ENCODE results near the gene SSR1.

DNA sequence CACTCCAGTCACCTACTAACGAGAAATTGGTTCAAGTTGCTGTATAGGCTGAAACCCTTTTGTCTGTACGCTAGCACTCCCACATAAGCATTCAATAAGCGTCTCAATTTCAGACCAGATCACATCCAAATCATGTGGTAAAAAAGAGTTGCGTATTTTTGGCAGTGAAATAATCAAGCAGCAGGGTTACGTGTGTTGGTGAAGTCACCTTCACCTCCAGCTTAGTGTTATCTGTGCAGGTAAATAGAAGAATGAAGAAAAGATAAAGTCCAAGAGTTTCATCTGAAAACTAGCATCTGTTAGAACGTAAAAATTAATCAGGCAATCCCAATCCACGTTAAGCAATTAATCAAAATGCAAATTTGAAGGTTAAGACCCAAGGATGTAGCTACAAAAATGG lies 11.3 kb downstream of the SSR1 start:
- TF ChIP-seq, protein P1, sequence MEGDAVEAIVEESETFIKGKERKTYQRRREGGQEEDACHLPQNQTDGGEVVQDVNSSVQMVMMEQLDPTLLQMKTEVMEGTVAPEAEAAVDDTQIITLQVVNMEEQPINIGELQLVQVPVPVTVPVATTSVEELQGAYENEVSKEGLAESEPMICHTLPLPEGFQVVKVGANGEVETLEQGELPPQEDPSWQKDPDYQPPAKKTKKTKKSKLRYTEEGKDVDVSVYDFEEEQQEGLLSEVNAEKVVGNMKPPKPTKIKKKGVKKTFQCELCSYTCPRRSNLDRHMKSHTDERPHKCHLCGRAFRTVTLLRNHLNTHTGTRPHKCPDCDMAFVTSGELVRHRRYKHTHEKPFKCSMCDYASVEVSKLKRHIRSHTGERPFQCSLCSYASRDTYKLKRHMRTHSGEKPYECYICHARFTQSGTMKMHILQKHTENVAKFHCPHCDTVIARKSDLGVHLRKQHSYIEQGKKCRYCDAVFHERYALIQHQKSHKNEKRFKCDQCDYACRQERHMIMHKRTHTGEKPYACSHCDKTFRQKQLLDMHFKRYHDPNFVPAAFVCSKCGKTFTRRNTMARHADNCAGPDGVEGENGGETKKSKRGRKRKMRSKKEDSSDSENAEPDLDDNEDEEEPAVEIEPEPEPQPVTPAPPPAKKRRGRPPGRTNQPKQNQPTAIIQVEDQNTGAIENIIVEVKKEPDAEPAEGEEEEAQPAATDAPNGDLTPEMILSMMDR (conservative IDR thresholded peaks at IDR 0.05 in 1 of 2, IDR thresholded peaks at IDR 0.05 in 1 of 2; ENCODE audit: extremely low read depth in 1 of 2, insufficient read depth in 1 of 2, low read depth in 1 of 2, low read length in 2 of 2), result no peak
- TF ChIP-seq EZH2 (IDR thresholded peaks at IDR 0.05; ENCODE audit: borderline replicate concordance, low read length), result no peak

Data from mammary epithelial cell (primary cell).